Mesendoderm (in vitro differentiated cells): ENCODE data around the gene IER5.

ENCODE experiments used
- DNase-seq: peaks from one replicate; pipeline ENCODE4 v3.0.0; 2013
- H2AK5ac ChIP-seq: 2 replicates; pipeline ENCODE4 v1.6.1; 2013; ENCODE audit warnings: low read length, inconsistent platforms
- H2BK120ac ChIP-seq: 2 replicates; pipeline ENCODE4 v1.6.1; 2013; ENCODE audit warnings: low read depth, mild to moderate bottlenecking, low read length, moderate library complexity, mixed read lengths
- H2BK15ac ChIP-seq: replicated peaks from 2 replicates; pipeline ENCODE4 v1.6.1; 2013; ENCODE audit warnings: low read depth, mild to moderate bottlenecking, moderate library complexity
- H2BK5ac ChIP-seq: 2 replicates; pipeline ENCODE4 v1.6.1; 2013; ENCODE audit warnings: low read length, inconsistent platforms
- H3K18ac ChIP-seq: 2 replicates; pipeline ENCODE4 v1.6.1; 2013; ENCODE audit warnings: mild to moderate bottlenecking, low read length, mixed read lengths
- H3K23ac ChIP-seq: one replicate; pipeline ENCODE4 v1.6.1; 2013; ENCODE audit warnings: low read length
- H3K27ac ChIP-seq: 2 replicates; pipeline ENCODE4 v1.5.1; 2013; ENCODE audit warnings: low read depth, mild to moderate bottlenecking, inconsistent platforms, low read length, moderate library complexity
- H3K27me3 ChIP-seq: 2 replicates; pipeline ENCODE4 v1.6.1; 2013; ENCODE audit warnings: low read length, control low read depth, mild to moderate bottlenecking, inconsistent platforms; ENCODE audit not compliant: insufficient read depth, poor library complexity
- H3K36me3 ChIP-seq: 2 replicates; pipeline ENCODE4 v1.6.1; 2013; ENCODE audit warnings: low read length, inconsistent platforms; ENCODE audit not compliant: control insufficient read depth, insufficient read depth
- H3K4ac ChIP-seq: one replicate; pipeline ENCODE4 v1.6.1; 2013; ENCODE audit warnings: low read depth, mild to moderate bottlenecking, low read length, moderate library complexity
- H3K4me1 ChIP-seq: 2 replicates; pipeline ENCODE4 v1.6.1; 2013; ENCODE audit warnings: low read depth, low read length, inconsistent platforms; ENCODE audit not compliant: control insufficient read depth
- H3K4me2 ChIP-seq: 2 replicates; pipeline ENCODE4 v1.6.1; 2013; ENCODE audit warnings: low read length
- H3K4me3 ChIP-seq: 2 replicates; pipeline ENCODE4 v1.5.1; 2013; ENCODE audit warnings: mild to moderate bottlenecking, low read length
- H3K56ac ChIP-seq: one replicate; pipeline ENCODE4 v1.6.1; 2013; ENCODE audit warnings: low read length
- H3K79me1 ChIP-seq: 2 replicates; pipeline ENCODE4 v1.6.1; 2013; ENCODE audit warnings: low read length, inconsistent platforms
- H3K79me2 ChIP-seq: 2 replicates; pipeline ENCODE4 v1.6.1; 2013; ENCODE audit warnings: mild to moderate bottlenecking, low read length; ENCODE audit not compliant: control insufficient read depth, insufficient read depth
- H3K9ac ChIP-seq: 2 replicates; pipeline ENCODE4 v1.6.1; 2013; ENCODE audit warnings: low read length, inconsistent platforms
- H4K5ac ChIP-seq: one replicate; pipeline ENCODE4 v1.6.1; 2013; ENCODE audit warnings: low read length
- H4K8ac ChIP-seq: one replicate; pipeline ENCODE4 v1.6.1; 2013; ENCODE audit warnings: low read depth, mild to moderate bottlenecking, control low read depth, low read length, moderate library complexity
- WGBS: extraction: QIAGEN DNeasy Blood & Tissue Kit; methylation state at CpG from one replicate; pipeline ENCODE4 v1.1.7; 2013; ENCODE audit warnings: low lambda C conversion rate, missing lambda C conversion rate; ENCODE audit not compliant: insufficient coverage; ENCODE audit errors: extremely low coverage; 5-methylcytosine and 5-hydroxymethylcytosine counted together

IER5 gene

GRCh38 chr1:181064702-181065101 lies 23.8 kb upstream of the IER5 start:
- no peak overlapping the region for H3K56ac ChIP-seq
- H3K36me3 ChIP-seq: no peaks in the 10 kb centered on the region
- H3K27me3 ChIP-seq: no peaks in the 10 kb centered on the region
- no peak overlapping the region for H3K4me2 ChIP-seq
- H3K9ac ChIP-seq: no peak overlapping the region
- no peak overlapping the region for H3K18ac ChIP-seq
- no peaks in the 10 kb centered on the region for H3K79me1 ChIP-seq
- H2BK120ac ChIP-seq: no peak overlapping the region
- H3K27ac ChIP-seq: no peak overlapping the region
- H3K23ac ChIP-seq: no peak overlapping the region
- no peak overlapping the region for H4K8ac ChIP-seq
- no peak overlapping the region for H3K4ac ChIP-seq
- DNase-seq: no peak
- peaks cover 2% of the 10 kb centered on the region for H3K4me1 ChIP-seq
- H2BK15ac ChIP-seq: no peak overlapping the region
- WGBS: no CpG with 5 or more reads among the region's 1 CpG
- H2BK5ac ChIP-seq: no peak overlapping the region
- H3K4me3 ChIP-seq: no peak overlapping the region
- no peaks in the 10 kb centered on the region for H3K79me2 ChIP-seq
- H2AK5ac ChIP-seq: no peak overlapping the region
- H4K5ac ChIP-seq: no peak overlapping the region

GRCh38 chr1:181073638-181074037 lies 14.9 kb upstream of the IER5 start:
- Histone ChIP-seq H4K8ac (no peak overlapping the region), H3K79me2 (no peaks in the 10 kb centered on the region), H3K79me1 (no peaks in the 10 kb centered on the region), H2AK5ac (no peak overlapping the region), H3K4me2 (no peak overlapping the region), H3K27me3 (no peaks in the 10 kb centered on the region), H3K23ac (no peak overlapping the region), H3K4me1 (peaks cover 2% of the 10 kb centered on the region), H3K9ac (no peak overlapping the region), H3K27ac (no peak overlapping the region), H2BK15ac (no peak overlapping the region), H3K18ac (no peak overlapping the region), H4K5ac (no peak overlapping the region), H3K36me3 (no peaks in the 10 kb centered on the region), H2BK5ac (no peak overlapping the region), H2BK120ac (no peak overlapping the region), H3K4ac (no peak overlapping the region), H3K4me3 (no peak overlapping the region), H3K56ac (no peak overlapping the region)
- DNase-seq: no peak
- WGBS: no CpG with 5 or more reads among the region's 10 CpGs

- Histone ChIP-seq H3K27ac (no peak overlapping the region), H4K5ac (no peak overlapping the region)
- WGBS: no CpG with 5 or more reads among the region's 5 CpGs
These were observed 12.6 kb upstream of the IER5 start for GRCh38 chr1:181075766-181076350.

GRCh38 chr1:181076852-181077251 lies 11.6 kb upstream of the IER5 start:
- no peak overlapping the region for H3K56ac ChIP-seq
- H3K4ac ChIP-seq: no peak overlapping the region
- H3K23ac ChIP-seq: no peak overlapping the region
- no peak overlapping the region for H3K4me3 ChIP-seq
- peak overlapping the region; percentile 27 for H2AK5ac ChIP-seq
- H3K4me2 ChIP-seq: no peak overlapping the region
- H3K27me3 ChIP-seq: no peaks in the 10 kb centered on the region
- H4K8ac ChIP-seq: no peak overlapping the region
- H3K79me1 ChIP-seq: no peaks in the 10 kb centered on the region
- peaks cover 2% of the 10 kb centered on the region for H3K4me1 ChIP-seq
- no peak overlapping the region for H4K5ac ChIP-seq
- H3K9ac ChIP-seq: no peak overlapping the region
- no peak overlapping the region for H3K27ac ChIP-seq
- no peak overlapping the region for H2BK5ac ChIP-seq
- WGBS: no CpG with 5 or more reads among the region's 3 CpGs
- no peaks in the 10 kb centered on the region for H3K36me3 ChIP-seq
- no peak overlapping the region for H3K18ac ChIP-seq
- no peaks in the 10 kb centered on the region for H3K79me2 ChIP-seq
- no peak for DNase-seq
- H2BK120ac ChIP-seq: no peak overlapping the region
- no peak overlapping the region for H2BK15ac ChIP-seq

More at GRCh38 chr1:181075766-181076350, 12.6 kb upstream of the IER5 start:
- no peak overlapping the region for H3K4ac ChIP-seq
- H2AK5ac ChIP-seq: no peak overlapping the region
- no peak overlapping the region for H4K8ac ChIP-seq
- no peaks in the 10 kb centered on the region for H3K27me3 ChIP-seq
- H3K9ac ChIP-seq: no peak overlapping the region
- H3K4me3 ChIP-seq: no peak overlapping the region
- H3K18ac ChIP-seq: no peak overlapping the region
- H3K79me1 ChIP-seq: no peaks in the 10 kb centered on the region
- H2BK5ac ChIP-seq: no peak overlapping the region
- peaks cover 2% of the 10 kb centered on the region for H3K4me1 ChIP-seq
- no peak overlapping the region for H2BK120ac ChIP-seq
- no peak overlapping the region for H3K23ac ChIP-seq
- H3K4me2 ChIP-seq: no peak overlapping the region
- no peak overlapping the region for H3K56ac ChIP-seq
- H3K79me2 ChIP-seq: no peaks in the 10 kb centered on the region
- H3K36me3 ChIP-seq: no peaks in the 10 kb centered on the region
- no peak overlapping the region for H2BK15ac ChIP-seq
- DNase-seq: no peak

- H3K9ac ChIP-seq: no peak overlapping the region
- H3K79me2 ChIP-seq: no peaks in the 10 kb centered on the region
- no peak overlapping the region for H4K8ac ChIP-seq
- H3K27me3 ChIP-seq: no peaks in the 10 kb centered on the region
- no peak overlapping the region for H3K27ac ChIP-seq
- no CpG with 5 or more reads among the region's 7 CpGs for WGBS
- H3K23ac ChIP-seq: no peak overlapping the region
- H2AK5ac ChIP-seq: no peak overlapping the region
- peak overlapping the region; percentile 37 for H3K56ac ChIP-seq
- no peak overlapping the region for H3K4ac ChIP-seq
- no peak overlapping the region for H3K18ac ChIP-seq
- H3K4me3 ChIP-seq: no peak overlapping the region
- no peak overlapping the region for H4K5ac ChIP-seq
- H3K4me2 ChIP-seq: no peak overlapping the region
- H3K36me3 ChIP-seq: no peaks in the 10 kb centered on the region
- H2BK15ac ChIP-seq: no peak overlapping the region
- no peaks in the 10 kb centered on the region for H3K79me1 ChIP-seq
- no peak overlapping the region for H2BK120ac ChIP-seq
- H3K4me1 ChIP-seq: peaks cover 2% of the 10 kb centered on the region
- peak; percentile 80 for DNase-seq
- H2BK5ac ChIP-seq: no peak overlapping the region
These were observed 10.8 kb upstream of the IER5 start for GRCh38 chr1:181077576-181078242.

GRCh38 chr1:181079382-181079781 lies 9.1 kb upstream of the IER5 start:
- no peak overlapping the region for H2BK5ac ChIP-seq
- no peaks in the 10 kb centered on the region for H3K79me1 ChIP-seq
- no peak overlapping the region for H3K4ac ChIP-seq
- 100% methylated on average over 1 of the region's 2 CpGs for WGBS
- H3K79me2 ChIP-seq: no peaks in the 10 kb centered on the region
- no peak overlapping the region for H3K9ac ChIP-seq
- no peak overlapping the region for H3K56ac ChIP-seq
- no peak for DNase-seq
- H2BK120ac ChIP-seq: no peak overlapping the region
- no peak overlapping the region for H3K23ac ChIP-seq
- H2BK15ac ChIP-seq: no peak overlapping the region
- H3K36me3 ChIP-seq: no peaks in the 10 kb centered on the region
- H2AK5ac ChIP-seq: no peak overlapping the region
- H4K8ac ChIP-seq: no peak overlapping the region
- H4K5ac ChIP-seq: no peak overlapping the region
- no peak overlapping the region for H3K4me3 ChIP-seq
- no peak overlapping the region for H3K4me2 ChIP-seq
- no peak overlapping the region for H3K18ac ChIP-seq
- no peak overlapping the region for H3K27ac ChIP-seq
- H3K27me3 ChIP-seq: no peaks in the 10 kb centered on the region
- peaks cover 2% of the 10 kb centered on the region for H3K4me1 ChIP-seq
